Peyer's patch (tissue), 4 donors: Measurements from ENCODE around the gene UBR3.

ENCODE experiments used
- CTCF ChIP-seq, 6 experiments: fragments of 450-650 bp in 4 of 6; fragments of 200-600 bp in 2 of 6; sonication (generic) in 1 of 6; IDR thresholded peaks; one replicate each; pipeline ENCODE4 v1.5.1; 2017 to 2019; ENCODE audit warnings: antibody characterized with exemption in 6 of 6, mild to moderate bottlenecking in 3 of 6, moderate library complexity in 1 of 6
- POLR2A ChIP-seq, 2 donors: fragments of 450-650 bp; IDR thresholded peaks; one replicate each; pipeline ENCODE4 v1.5.1; 2017; ENCODE audit warnings: antibody characterized with exemption in 2 of 2, mild to moderate bottlenecking in 2 of 2, moderate library complexity in 2 of 2

GRCh38 chr2:170091436-170091835 is 264.2 kb downstream of the UBR3 start:
- TF ChIP-seq CTCF (IDR thresholded peaks at IDR 0.05) = no peak
- TF ChIP-seq POLR2A (IDR thresholded peaks at IDR 0.05) = no peak
